K562 (cell line): ENCODE measurements around the gene UCKL1. TPM values are rescaled to one million over a fixed set of nuclear protein-coding genes. Genes with fewer than 3 reads are reported as not detected.
A peak's percentile ranks its signal among the peaks of the same experiment; 100 is the strongest.

Experiments used
- BDP1 ChIP-seq: IDR thresholded peaks from 3 replicates; pipeline ENCODE4 v1.6.1; 2011; ENCODE audit not compliant: insufficient read length, insufficient read depth
- BMI1 ChIP-seq: fragments of 150-350 bp; IDR thresholded peaks from 2 replicates; pipeline ENCODE4 v1.6.1; 2014; ENCODE audit warnings: low read length
- DACH1 ChIP-seq: fragments of 450-650 bp; IDR thresholded peaks from 2 replicates; pipeline ENCODE4 v1.6.1; 2018; ENCODE audit not compliant: partially characterized antibody
- DNMT1 ChIP-seq: fragments of 450-650 bp; IDR thresholded peaks from 2 replicates; pipeline ENCODE4 v1.6.1; 2016; ENCODE audit warnings: antibody characterized with exemption, mild to moderate bottlenecking
- GATAD2A ChIP-seq: fragments of 450-650 bp; IDR thresholded peaks from 2 replicates; pipeline ENCODE4 v1.6.1; 2017
- HES1 ChIP-seq: fragments of 450-650 bp; IDR thresholded peaks from 2 replicates; pipeline ENCODE4 v1.6.1; 2016; ENCODE audit warnings: low read depth, mild to moderate bottlenecking, moderate library complexity
- HINFP ChIP-seq: fragments of 450-650 bp; conservative IDR thresholded peaks from 2 replicates; pipeline ENCODE4 v1.6.1; 2016; ENCODE audit warnings: missing genetic modification characterization, low read depth, mild to moderate bottlenecking, control low read depth, missing compliant biosample characterization
- ID3 ChIP-seq, 2 experiments: fragments of 250-450 bp in 1 of 2; fragments of 450-650 bp in 1 of 2; sonication (Bioruptor Pico) in 1 of 2; IDR thresholded peaks; 2 replicates each; pipeline versions ENCODE4 v1.6.1 to v1.8.0; 2016 to 2021; ENCODE audit warnings: mild to moderate bottlenecking in 2 of 2, moderate library complexity in 2 of 2, missing compliant biosample characterization in 1 of 2, missing genetic modification characterization in 1 of 2
- IRF9 ChIP-seq: fragments of 450-650 bp; IDR thresholded peaks from 2 replicates; pipeline ENCODE4 v1.6.1; 2016; ENCODE audit warnings: missing biosample characterization, missing genetic modification characterization
- JUNB ChIP-seq: fragments of 450-650 bp; formaldehyde crosslinking; conservative IDR thresholded peaks from 2 replicates; pipeline ENCODE4 v1.4.0; 2020; ENCODE audit warnings: mild to moderate bottlenecking
- NCOA6 ChIP-seq: fragments of 450-650 bp; IDR thresholded peaks from 2 replicates; pipeline ENCODE4 v1.6.1; 2017; ENCODE audit warnings: mild to moderate bottlenecking
- NRF1 ChIP-seq, 2 experiments: fragments of 450-650 bp; IDR thresholded peaks in 1 of 2; conservative IDR thresholded peaks in 1 of 2; 2 replicates each; pipeline ENCODE4 v1.6.1; 2014; ENCODE audit warnings: mild to moderate bottlenecking in 2 of 2
- POLR2A ChIP-seq: fragments of 450-650 bp; conservative IDR thresholded peaks from 2 replicates; pipeline ENCODE4 v1.6.1; 2016
- PRPF4 ChIP-seq: fragments of 200-400 bp; formaldehyde crosslinking; IDR thresholded peaks from one replicate; pipeline ENCODE4 v1.6.1; 2017; ENCODE audit warnings: low read length, low read depth, mild to moderate bottlenecking; ENCODE audit not compliant: insufficient read depth, poor library complexity, severe bottlenecking
- RFX1 ChIP-seq: fragments of 450-650 bp; IDR thresholded peaks from 2 replicates; pipeline ENCODE4 v1.6.1; 2016; ENCODE audit warnings: mild to moderate bottlenecking, moderate library complexity
- SMAD1 ChIP-seq: fragments of 150-350 bp; IDR thresholded peaks from 2 replicates; pipeline ENCODE4 v1.6.1; 2014; ENCODE audit warnings: low read length, low read depth; ENCODE audit not compliant: partially characterized antibody
- SMAD3 ChIP-seq: fragments of 450-650 bp; formaldehyde crosslinking; conservative IDR thresholded peaks from 2 replicates; pipeline ENCODE4 v1.4.0; 2020; ENCODE audit warnings: mild to moderate bottlenecking
- TBP ChIP-seq: optimal IDR thresholded peaks from 2 replicates; pipeline ENCODE3; 2011; ENCODE audit warnings: low read depth, low read length, improper control_type of control experiment
- TFAP4 ChIP-seq: sonication (generic); formaldehyde crosslinking; IDR thresholded peaks from 2 replicates; pipeline ENCODE4 v1.8.0; 2022; ENCODE audit warnings: missing genetic modification reagents, mild to moderate bottlenecking, moderate library complexity, borderline replicate concordance
- TRIM24 ChIP-seq, 2 experiments: fragments of 450-650 bp; IDR thresholded peaks; 2 replicates each; pipeline ENCODE4 v1.6.1; 2016
- ZNF277 ChIP-seq: fragments of 250-450 bp; sonication (Bioruptor Pico); IDR thresholded peaks from 2 replicates; pipeline ENCODE4 v1.8.0; 2022; ENCODE audit warnings: inconsistent platforms, mild to moderate bottlenecking, moderate library complexity, borderline replicate concordance
- ZNF324 ChIP-seq: fragments of 250-450 bp; sonication (Bioruptor Pico); IDR thresholded peaks from 2 replicates; pipeline ENCODE4 v1.4.0; 2020; ENCODE audit warnings: mild to moderate bottlenecking
- ZNF507 ChIP-seq: conservative IDR thresholded peaks from 2 replicates; pipeline ENCODE4 v1.6.1; 2017; ENCODE audit warnings: missing genetic modification characterization, missing compliant biosample characterization
- ZNF830 ChIP-seq: fragments of 250-450 bp; sonication (Bioruptor Pico); IDR thresholded peaks from 2 replicates; pipeline ENCODE4 v1.5.0; 2021; ENCODE audit warnings: mild to moderate bottlenecking
- polyA plus RNA-seq, 8 experiments: library from polyadenylated mRNA; depleted of rRNA in 4 of 8; stranded (reverse) in 5 of 8; unstranded in 3 of 8; fragments of >200 nt; fragmentation: Nextera tagmentation in 2 of 8; fragmentation: Illumina TruSeq in 1 of 8; extraction: Ambion mirVana in 2 of 8; extraction: Trizol in 1 of 8; gene quantifications; 2 replicates each; pipeline versions ENCODE4 v1.2.1 to v1.2.3, GENCODE V29; 2011 to 2014; ENCODE audit warnings: inconsistent platforms in 1 of 8, missing spikeins in 1 of 8
- total RNA-seq, 7 experiments: library from RNA; depleted of rRNA in 6 of 7; stranded (reverse); fragments of >200 nt in 6 of 7; fragmentation: Illumina TruSeq in 2 of 7; extraction: Trizol in 2 of 7; gene quantifications; 2 replicates each; pipeline versions ENCODE4 v1.2.1 to v1.2.3, GENCODE V29; 2011 to 2021; ENCODE audit warnings: low replicate concordance in 1 of 7

Gene UCKL1
- total and polyA plus RNA-seq, 9 of the 15 experiments (the other 6 are each of a cell fraction or from before 2014, with no cell fraction given): 3.1 to 52.8 (median 24.2) TPM

- TF ChIP-seq DNMT1: no peak
- no peak for TF ChIP-seq NCOA6
- no peak for TF ChIP-seq JUNB (CRISPR knock-in tag)
- no peak; the same call in 1 of the 2 replicates for TF ChIP-seq GATAD2A
- TF ChIP-seq ZNF830 (CRISPR knock-in tag): no peak
- no peak for TF ChIP-seq PRPF4
- no peak for TF ChIP-seq HES1
- TF ChIP-seq SMAD3 (CRISPR knock-in tag): no peak
- TF ChIP-seq NRF1 (conservative IDR thresholded peaks at IDR 0.05 in 1 of 2, IDR thresholded peaks at IDR 0.05 in 1 of 2): peak; percentile 84 to 86
- no peak for TF ChIP-seq RFX1
- no peak for TF ChIP-seq ID3 (CRISPR knock-in tag; IDR thresholded peaks at IDR 0.05)
- TF ChIP-seq ID3 (tag; IDR thresholded peaks at IDR 0.05): peak; percentile 76; the same call in 1 of the 2 replicates
- TF ChIP-seq TBP: peak; percentile 47
- no peak for TF ChIP-seq IRF9
- TF ChIP-seq HINFP (tag): no peak
- 0 out of 4 replicates have a peak, but pooled peaks of 1 of the 2 experiments have one; percentile 24 for TF ChIP-seq TRIM24 (IDR thresholded peaks at IDR 0.05)
- TF ChIP-seq ZNF507 (tag): no peak
- no peak for TF ChIP-seq DACH1
- no peak for TF ChIP-seq ZNF324 (CRISPR knock-in tag)
- TF ChIP-seq BDP1: no peak
- TF ChIP-seq SMAD1: no peak
- no peak for TF ChIP-seq BMI1
- peak; percentile 50; the same call in 1 of the 2 replicates for TF ChIP-seq TFAP4 (CRISPR knock-in tag)
- no peak for TF ChIP-seq ZNF277 (CRISPR knock-in tag)
- TF ChIP-seq POLR2A: peak; percentile 92
Observed at GRCh38 chr20:63955827-63956663, at the start of gene UCKL1 (continued).
